ENCODE data around the gene MOB4. TPM values are rescaled to one million over a fixed set of nuclear protein-coding genes. Genes with fewer than 3 reads are reported as not detected.
"Not testable (repeated sequence)": the region's sequence is repeated elsewhere in the genome, so short reads cannot be mapped to it uniquely, and the experiment has no call there.

The MOB4 gene
- 13.1 and 40.1 TPM in 2 replicates for total RNA-seq (2014; rRNA removed; shearing (Covaris generic); ENCODE audit: low replicate concordance)

GRCh38 chr2:197515739-197516392 lies at the start of gene MOB4:
Gene MOB4, plus strand, starts transcription at chr2:197516066. Its CDS starts 21 bp downstream, at chr2:197516087.
- in situ Hi-C loops (cut with HindIII; ENCODE audit: low pct_unique_long_range_greater_than_20kb, low sequenced_read_pairs), result no loop called here
- DNase-seq (ENCODE audit: low read depth), result peak; percentile 96

GRCh38 chr2:197472166-197472565 lies 43.7 kb upstream of the MOB4 start:
- no peak for DNase-seq (ENCODE audit: low read depth)
- in situ Hi-C loops (cut with HindIII; ENCODE audit: low pct_unique_long_range_greater_than_20kb, low sequenced_read_pairs), result no loop called here

- DNase-seq (ENCODE audit: low read depth), result no peak
- in situ Hi-C loops (cut with HindIII; ENCODE audit: low pct_unique_long_range_greater_than_20kb, low sequenced_read_pairs), result no loop called here
Observed at GRCh38 chr2:197477797-197478196, 38.1 kb upstream of the MOB4 start.

GRCh38 chr2:197480165-197481036 lies 35.5 kb upstream of the MOB4 start:
- no peak for DNase-seq (ENCODE audit: low read depth)
- in situ Hi-C loops (cut with HindIII; ENCODE audit: low pct_unique_long_range_greater_than_20kb, low sequenced_read_pairs), result no loop called here

- in situ Hi-C loops (cut with HindIII; ENCODE audit: low pct_unique_long_range_greater_than_20kb, low sequenced_read_pairs); DNase-seq (ENCODE audit: low read depth): not testable (repeated sequence)
Observed at GRCh38 chr2:197484248-197484647, 31.6 kb upstream of the MOB4 start.

- DNase-seq (ENCODE audit: low read depth), result no peak
- in situ Hi-C loops (cut with HindIII; ENCODE audit: low pct_unique_long_range_greater_than_20kb, low sequenced_read_pairs), result no loop called here
Observed at GRCh38 chr2:197486175-197486574, 29.7 kb upstream of the MOB4 start.

GRCh38 chr2:197487385-197487784 lies 28.5 kb upstream of the MOB4 start:
- no peak for DNase-seq (ENCODE audit: low read depth)
- in situ Hi-C loops (cut with HindIII; ENCODE audit: low pct_unique_long_range_greater_than_20kb, low sequenced_read_pairs), result no loop called here

- in situ Hi-C loops (cut with HindIII; ENCODE audit: low pct_unique_long_range_greater_than_20kb, low sequenced_read_pairs), result no loop called here
- no peak for DNase-seq (ENCODE audit: low read depth)
Observed at GRCh38 chr2:197495433-197496134, 20.3 kb upstream of the MOB4 start.

- no peak for DNase-seq (ENCODE audit: low read depth)
- in situ Hi-C loops (cut with HindIII; ENCODE audit: low pct_unique_long_range_greater_than_20kb, low sequenced_read_pairs), result no loop called here
Observed at GRCh38 chr2:197496695-197497094, 19.2 kb upstream of the MOB4 start.

GRCh38 chr2:197497326-197497725 lies 18.5 kb upstream of the MOB4 start:
- no peak for DNase-seq (ENCODE audit: low read depth)
- in situ Hi-C loops (cut with HindIII; ENCODE audit: low pct_unique_long_range_greater_than_20kb, low sequenced_read_pairs), result no loop called here

- in situ Hi-C loops (cut with HindIII; ENCODE audit: low pct_unique_long_range_greater_than_20kb, low sequenced_read_pairs), result no loop called here
- DNase-seq (ENCODE audit: low read depth), result no peak
Observed at GRCh38 chr2:197498235-197498936, 17.5 kb upstream of the MOB4 start.

- peak; percentile 65 for DNase-seq (ENCODE audit: low read depth)
- in situ Hi-C loops (cut with HindIII; ENCODE audit: low pct_unique_long_range_greater_than_20kb, low sequenced_read_pairs), result no loop called here
Observed at GRCh38 chr2:197498937-197499593, 16.8 kb upstream of the MOB4 start.

GRCh38 chr2:197499594-197500502 lies 16.0 kb upstream of the MOB4 start, which contains the start of the genes HSPD1 and HSPE1:
Gene HSPD1, minus strand, starts transcription at chr2:197499840. Its CDS starts 992 bp downstream, at chr2:197498848.
Gene HSPE1, plus strand, starts transcription at chr2:197500379. Its CDS starts 58 bp downstream, at chr2:197500437.
- DNase-seq (ENCODE audit: low read depth), result peak; percentile 100
- in situ Hi-C loops (cut with HindIII; ENCODE audit: low pct_unique_long_range_greater_than_20kb, low sequenced_read_pairs), result no loop called here

GRCh38 chr2:197500503-197501131 lies 15.2 kb upstream of the MOB4 start:
- in situ Hi-C loops (cut with HindIII; ENCODE audit: low pct_unique_long_range_greater_than_20kb, low sequenced_read_pairs), result no loop called here
- no peak for DNase-seq (ENCODE audit: low read depth)

- DNase-seq (ENCODE audit: low read depth), result peak; percentile 16
- in situ Hi-C loops (cut with HindIII; ENCODE audit: low pct_unique_long_range_greater_than_20kb, low sequenced_read_pairs), result no loop called here
Observed at GRCh38 chr2:197502201-197502600, 13.7 kb upstream of the MOB4 start.

GRCh38 chr2:197502685-197503084 lies 13.2 kb upstream of the MOB4 start:
- in situ Hi-C loops (cut with HindIII; ENCODE audit: low pct_unique_long_range_greater_than_20kb, low sequenced_read_pairs), result no loop called here
- DNase-seq (ENCODE audit: low read depth), result no peak
